HepG2 (cell line): ENCODE measurements around the gene TAS2R60. TPM values are rescaled to one million over a fixed set of nuclear protein-coding genes. Genes with fewer than 3 reads are reported as not detected.

Experiments
- ADNP ChIP-seq: sonication (generic); formaldehyde crosslinking; IDR thresholded peaks from 2 replicates; pipeline ENCODE4 v1.4.0; 2020; ENCODE audit warnings: missing genetic modification reagents
- CREM ChIP-seq, 2 experiments: sonication (generic) in 1 of 2; formaldehyde crosslinking in 1 of 2; IDR thresholded peaks; 2 replicates each; pipeline versions ENCODE4 v1.4.0 to v1.6.1; 2016 to 2020; ENCODE audit warnings: antibody characterized with exemption in 1 of 2, mild to moderate bottlenecking in 1 of 2, missing genetic modification reagents in 1 of 2
- EHMT2 ChIP-seq: fragments of 200-600 bp; sonication (generic); IDR thresholded peaks from 2 replicates; pipeline ENCODE4 v1.7.0; 2017; ENCODE audit warnings: antibody characterized with exemption, low read depth, low read length, borderline replicate concordance
- EP300 ChIP-seq, 3 experiments: sonication (generic) in 1 of 3; formaldehyde crosslinking in 1 of 3; IDR thresholded peaks; 2 replicates each; pipeline versions ENCODE4 v1.5.1 to v1.6.1; 2011 to 2020; ENCODE audit warnings: low read depth in 2 of 3, low read length in 2 of 3, borderline replicate concordance in 1 of 3, improper control_type of control experiment in 1 of 3, mild to moderate bottlenecking in 1 of 3, missing genetic modification reagents in 1 of 3, moderate library complexity in 1 of 3
- ERF ChIP-seq: IDR thresholded peaks from 2 replicates; pipeline ENCODE4 v1.6.1; 2018; ENCODE audit warnings: missing biosample characterization, missing genetic modification reagents
- KLF11 ChIP-seq: IDR thresholded peaks from 2 replicates; pipeline ENCODE4 v1.6.1; 2016; ENCODE audit warnings: missing compliant biosample characterization
- MEF2D ChIP-seq: sonication (generic); formaldehyde crosslinking; IDR thresholded peaks from 2 replicates; pipeline ENCODE4 v1.5.1; 2020; ENCODE audit warnings: mild to moderate bottlenecking, missing genetic modification reagents
- NPAS2 ChIP-seq: sonication (generic); formaldehyde crosslinking; IDR thresholded peaks from 2 replicates; pipeline ENCODE4 v1.8.0; 2022; ENCODE audit warnings: mild to moderate bottlenecking, missing genetic modification reagents, borderline replicate concordance
- NR3C1 ChIP-seq: sonication (generic); formaldehyde crosslinking; IDR thresholded peaks from 2 replicates; pipeline ENCODE4 v1.4.0; 2020; ENCODE audit warnings: missing genetic modification reagents
- POLR2G ChIP-seq: fragments of 200-400 bp; formaldehyde crosslinking; IDR thresholded peaks from 2 replicates; pipeline ENCODE4 v1.6.1; 2018; ENCODE audit warnings: mild to moderate bottlenecking, low read depth, low read length, moderate library complexity
- SNAI1 ChIP-seq: sonication (generic); formaldehyde crosslinking; IDR thresholded peaks from 2 replicates; pipeline ENCODE4 v1.5.0; 2020; ENCODE audit warnings: mild to moderate bottlenecking, missing genetic modification reagents, borderline replicate concordance
- TCF12 ChIP-seq, 2 experiments: fragments of 450-650 bp in 1 of 2; sonication (generic) in 1 of 2; formaldehyde crosslinking in 1 of 2; IDR thresholded peaks; 2 replicates each; pipeline versions ENCODE4 v1.6.1 to v1.8.0; 2017 to 2022; ENCODE audit warnings: antibody characterized with exemption in 1 of 2, mild to moderate bottlenecking in 1 of 2, missing genetic modification reagents in 1 of 2, moderate library complexity in 1 of 2
- U2AF2 ChIP-seq: fragments of 200-400 bp; formaldehyde crosslinking; IDR thresholded peaks from 2 replicates; pipeline ENCODE4 v1.6.1; 2017; ENCODE audit warnings: low read depth, mild to moderate bottlenecking, low read length
- ZBTB43 ChIP-seq: sonication (generic); formaldehyde crosslinking; conservative IDR thresholded peaks from 2 replicates; pipeline ENCODE4 v1.4.0; 2020; ENCODE audit warnings: missing genetic modification reagents
- ZBTB49 ChIP-seq: sonication (generic); formaldehyde crosslinking; IDR thresholded peaks from 2 replicates; pipeline ENCODE4 v1.4.0; 2020; ENCODE audit warnings: missing genetic modification reagents, borderline replicate concordance
- ZFX ChIP-seq: sonication (generic); formaldehyde crosslinking; IDR thresholded peaks from 2 replicates; pipeline ENCODE4 v1.4.0; 2020; ENCODE audit warnings: mild to moderate bottlenecking, low read depth, missing genetic modification reagents, moderate library complexity
- ZKSCAN1 ChIP-seq: fragments of 150-350 bp; IDR thresholded peaks from 2 replicates; pipeline ENCODE4 v1.6.1; 2014; ENCODE audit warnings: low read length
- ZNF207 ChIP-seq: fragments of 450-650 bp; IDR thresholded peaks from 2 replicates; pipeline ENCODE4 v1.6.1; 2016; ENCODE audit warnings: antibody characterized with exemption, borderline replicate concordance
- ZNF282 ChIP-seq: fragments of 450-650 bp; IDR thresholded peaks from 2 replicates; pipeline ENCODE4 v1.6.1; 2018; ENCODE audit not compliant: partially characterized antibody
- ZNF510 ChIP-seq: sonication (generic); formaldehyde crosslinking; IDR thresholded peaks from 2 replicates; pipeline ENCODE4 v1.4.0; 2020; ENCODE audit warnings: low read depth, mild to moderate bottlenecking, missing genetic modification reagents
- ZNF703 ChIP-seq: sonication (generic); formaldehyde crosslinking; IDR thresholded peaks from 2 replicates; pipeline ENCODE4 v1.5.1; 2020; ENCODE audit warnings: missing genetic modification reagents, mild to moderate bottlenecking, moderate library complexity, borderline replicate concordance
- ZNF788 ChIP-seq: sonication (generic); formaldehyde crosslinking; IDR thresholded peaks from 2 replicates; pipeline ENCODE4 v1.5.0; 2020; ENCODE audit warnings: mild to moderate bottlenecking, missing genetic modification reagents, borderline replicate concordance
- ZZZ3 ChIP-seq: sonication (generic); formaldehyde crosslinking; IDR thresholded peaks from 2 replicates; pipeline ENCODE4 v1.4.0; 2020; ENCODE audit warnings: missing genetic modification reagents, mild to moderate bottlenecking, borderline replicate concordance
- polyA plus RNA-seq, 8 experiments: library from polyadenylated mRNA; depleted of rRNA in 3 of 8; stranded (reverse) in 7 of 8; unstranded in 1 of 8; fragments of >200 nt; fragmentation: Illumina TruSeq in 4 of 8; extraction: Trizol in 4 of 8; gene quantifications; 2 replicates each; pipeline versions ENCODE4 v1.2.1 to v1.2.3, GENCODE V29; 2011 to 2016; ENCODE audit warnings: low read depth in 4 of 8, missing spikeins in 1 of 8, mixed read lengths in 1 of 8; ENCODE audit not compliant: insufficient read depth in 1 of 8
- total RNA-seq, 5 experiments: library from RNA; depleted of rRNA; stranded (reverse); fragments of >200 nt; fragmentation: Illumina TruSeq; extraction: Trizol; gene quantifications; 2 replicates each; pipeline ENCODE4 v1.2.3, GENCODE V29; 2016; ENCODE audit warnings: low read depth in 1 of 5
- TF ChIP-seq, protein P1 (sequence below): conservative IDR thresholded peaks from 2 replicates; pipeline ENCODE4 v1.6.1; 2018; ENCODE audit warnings: missing genetic modification reagents

TAS2R60 gene
- total and polyA plus RNA-seq, 2 of the 13 experiments (the other 11 are each of a cell fraction or from before 2014, with no cell fraction given), result not detected

- TF ChIP-seq, protein P1, sequence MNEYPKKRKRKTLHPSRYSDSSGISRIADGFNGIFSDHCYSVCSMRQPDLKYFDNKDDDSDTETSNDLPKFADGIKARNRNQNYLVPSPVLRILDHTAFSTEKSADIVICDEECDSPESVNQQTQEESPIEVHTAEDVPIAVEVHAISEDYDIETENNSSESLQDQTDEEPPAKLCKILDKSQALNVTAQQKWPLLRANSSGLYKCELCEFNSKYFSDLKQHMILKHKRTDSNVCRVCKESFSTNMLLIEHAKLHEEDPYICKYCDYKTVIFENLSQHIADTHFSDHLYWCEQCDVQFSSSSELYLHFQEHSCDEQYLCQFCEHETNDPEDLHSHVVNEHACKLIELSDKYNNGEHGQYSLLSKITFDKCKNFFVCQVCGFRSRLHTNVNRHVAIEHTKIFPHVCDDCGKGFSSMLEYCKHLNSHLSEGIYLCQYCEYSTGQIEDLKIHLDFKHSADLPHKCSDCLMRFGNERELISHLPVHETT (CRISPR knock-in tag), result no peak
- TF ChIP-seq NPAS2 (CRISPR knock-in tag) (no peak), EHMT2 (no peak), TCF12 (IDR thresholded peaks at IDR 0.05) (no peak), TCF12 (CRISPR knock-in tag; IDR thresholded peaks at IDR 0.05) (no peak), ERF (CRISPR knock-in tag) (no peak), ZBTB43 (CRISPR knock-in tag) (0 out of 2 replicates have a peak, but pooled peaks have one; percentile 80), ZKSCAN1 (no peak), POLR2G (peak; percentile 47; the same call in 1 of the 2 replicates), ZNF510 (CRISPR knock-in tag) (no peak), ZNF788 (CRISPR knock-in tag) (no peak; the same call in 1 of the 2 replicates), ZNF207 (no peak), ZBTB49 (CRISPR knock-in tag) (no peak), NR3C1 (no peak), KLF11 (no peak), ZNF282 (no peak), ZFX (peak; percentile 71), U2AF2 (no peak), MEF2D (CRISPR knock-in tag) (no peak), SNAI1 (no peak), ADNP (no peak), ZNF703 (CRISPR knock-in tag) (no peak), EP300 (IDR thresholded peaks at IDR 0.05; ENCODE audit: low read depth in 2 of 2, low read length in 2 of 2) (peak; percentile 47 to 71), EP300 (CRISPR knock-in tag; IDR thresholded peaks at IDR 0.05; ENCODE audit: borderline replicate concordance) (peak; percentile 54; the same call in 1 of the 2 replicates), CREM (IDR thresholded peaks at IDR 0.05) (no peak), CREM (CRISPR knock-in tag; IDR thresholded peaks at IDR 0.05) (no peak), ZZZ3 (CRISPR knock-in tag) (no peak)
Observed at GRCh38 chr7:143395187-143396149, 47.8 kb upstream of the TAS2R60 start (continued).
